GM23338 (cell line): ENCODE data around the gene HS6ST3. TPM values are rescaled to one million over a fixed set of nuclear protein-coding genes. Genes with fewer than 3 reads are reported as not detected.

ENCODE experiments used
- CREB1 ChIP-seq: fragments of 250-450 bp; sonication (Bioruptor Pico); IDR thresholded peaks from 2 replicates; pipeline ENCODE4 v1.5.0; 2020; ENCODE audit warnings: low read depth, mild to moderate bottlenecking, moderate library complexity
- CTCF ChIP-seq, 2 experiments: fragments of 200-600 bp in 1 of 2; sonication (generic) in 1 of 2; conservative IDR thresholded peaks; 2 replicates each; pipeline versions ENCODE4 v1.5.1 to v1.6.1; 2016 to 2017; ENCODE audit warnings: antibody characterized with exemption in 2 of 2, low read depth in 2 of 2, mild to moderate bottlenecking in 2 of 2, moderate library complexity in 1 of 2
- EZH2 ChIP-seq: fragments of 200-600 bp; sonication (generic); IDR thresholded peaks from one replicate; pipeline ENCODE4 v1.8.0; 2017; ENCODE audit warnings: antibody characterized with exemption, mild to moderate bottlenecking, low read depth; ENCODE audit not compliant: unreplicated experiment
- EZH2phosphoT487 ChIP-seq: fragments of 200-600 bp; sonication (generic); IDR thresholded peaks from one replicate; pipeline ENCODE4 v1.8.1; 2018; ENCODE audit warnings: antibody characterized with exemption; ENCODE audit not compliant: unreplicated experiment
- JUNB ChIP-seq: IDR thresholded peaks from one replicate; pipeline ENCODE4 v1.6.1; 2016; ENCODE audit warnings: antibody characterized with exemption; ENCODE audit not compliant: unreplicated experiment
- NANOG ChIP-seq: IDR thresholded peaks from 2 replicates; pipeline ENCODE4 v1.6.1; 2016; ENCODE audit warnings: antibody characterized with exemption, borderline replicate concordance
- STAT1 ChIP-seq: IDR thresholded peaks from one replicate; pipeline ENCODE4 v1.6.1; 2016; ENCODE audit warnings: antibody characterized with exemption; ENCODE audit not compliant: unreplicated experiment
- ZNF114 ChIP-seq: fragments of 250-450 bp; sonication (Bioruptor Pico); IDR thresholded peaks from 2 replicates; pipeline ENCODE4 v1.5.0; 2020; ENCODE audit warnings: mild to moderate bottlenecking, moderate library complexity
- ZNF331 ChIP-seq: fragments of 250-450 bp; sonication (Bioruptor Pico); IDR thresholded peaks from 2 replicates; pipeline ENCODE4 v1.5.0; 2020; ENCODE audit warnings: low read depth, mild to moderate bottlenecking, moderate library complexity
- ZNF462 ChIP-seq: fragments of 250-450 bp; sonication (Bioruptor Pico); IDR thresholded peaks from 2 replicates; pipeline ENCODE4 v1.5.0; 2020; ENCODE audit warnings: mild to moderate bottlenecking, moderate library complexity
- polyA plus RNA-seq: library from polyadenylated mRNA; unstranded; fragments of >200 nt; fragmentation: Nextera tagmentation; extraction: Ambion mirVana; gene quantifications from 2 replicates; pipeline ENCODE4 v1.2.1, GENCODE V29; 2016
- total RNA-seq: library from RNA; depleted of rRNA; stranded (reverse); fragments of >200 nt; shearing (Covaris generic); gene quantifications from 2 replicates; pipeline ENCODE4 v1.2.3, GENCODE V29; 2014

Gene HS6ST3
- total and polyA plus RNA-seq, 2 experiments from 2014 or later = 0.52 to 0.80 TPM

GRCh38 chr13:96398486-96398885, 308.6 kb downstream of the HS6ST3 start (continued):
- no peak for TF ChIP-seq ZNF462 (CRISPR knock-in tag)
- no peak for TF ChIP-seq NANOG
- TF ChIP-seq JUNB = no peak
- TF ChIP-seq ZNF114 (CRISPR knock-in tag) = no peak
- TF ChIP-seq CTCF (conservative IDR thresholded peaks at IDR 0.05; ENCODE audit: low read depth in 2 of 2) = no peak
- no peak for TF ChIP-seq STAT1
- TF ChIP-seq CREB1 (CRISPR knock-in tag) = no peak
- no peak for TF ChIP-seq EZH2phosphoT487
- TF ChIP-seq EZH2 = no peak
- no peak for TF ChIP-seq ZNF331 (CRISPR knock-in tag)
